HUES48 (cell line): Measurements from ENCODE around the gene EGLN2.

Source experiments
- H3K27ac ChIP-seq: one replicate; pipeline ENCODE4 v1.7.0; 2013; ENCODE audit warnings: low read depth, low read length, inconsistent platforms
- H3K27me3 ChIP-seq: 2 replicates; pipeline ENCODE4 v1.6.1; 2013; ENCODE audit warnings: mild to moderate bottlenecking, low read length; ENCODE audit not compliant: control insufficient read depth, insufficient read depth
- H3K36me3 ChIP-seq: 2 replicates; pipeline ENCODE4 v1.6.1; 2013; ENCODE audit warnings: low read length; ENCODE audit not compliant: control insufficient read depth, insufficient read depth
- H3K4me1 ChIP-seq: 2 replicates; pipeline ENCODE4 v1.6.1; 2013; ENCODE audit warnings: mild to moderate bottlenecking, low read length; ENCODE audit not compliant: control insufficient read depth, insufficient read depth
- H3K4me3 ChIP-seq: 2 replicates; pipeline ENCODE4 v1.5.1; 2013; ENCODE audit warnings: mild to moderate bottlenecking, low read depth, low read length
- H3K9ac ChIP-seq: 2 replicates; pipeline ENCODE4 v1.6.1; 2013; ENCODE audit warnings: mild to moderate bottlenecking, low read depth, low read length, moderate library complexity
- H3K9me3 ChIP-seq: 2 replicates; pipeline ENCODE4 v1.6.1; 2013; ENCODE audit warnings: low read length; ENCODE audit not compliant: control insufficient read depth, insufficient read depth

EGLN2 gene

GRCh38 chr19:40803170-40803856 lies 4.3 kb downstream of the EGLN2 start:
- no peaks in the 10 kb centered on the region for H3K9me3 ChIP-seq
- H3K9ac ChIP-seq, result no peak overlapping the region
- H3K36me3 ChIP-seq, result peaks cover 59% of the 10 kb centered on the region
- no peaks in the 10 kb centered on the region for H3K27me3 ChIP-seq
- H3K4me3 ChIP-seq, result no peak overlapping the region
- peak overlapping the region; percentile 10 for H3K27ac ChIP-seq
- peaks cover 47% of the 10 kb centered on the region for H3K4me1 ChIP-seq

- Histone ChIP-seq H3K36me3 (peaks cover 66% of the 10 kb centered on the region), H3K4me3 (no peak overlapping the region), H3K27ac (no peak overlapping the region), H3K4me1 (peaks cover 47% of the 10 kb centered on the region), H3K9ac (no peak overlapping the region), H3K27me3 (no peaks in the 10 kb centered on the region), H3K9me3 (no peaks in the 10 kb centered on the region)
Observed at GRCh38 chr19:40803857-40804782, 5.1 kb downstream of the EGLN2 start.

- H3K4me3 ChIP-seq, result no peak overlapping the region
- H3K27ac ChIP-seq, result no peak overlapping the region
- H3K9ac ChIP-seq, result no peak overlapping the region
- H3K36me3 ChIP-seq, result peaks cover 68% of the 10 kb centered on the region
- no peaks in the 10 kb centered on the region for H3K27me3 ChIP-seq
- H3K4me1 ChIP-seq, result peaks cover 50% of the 10 kb centered on the region
- no peaks in the 10 kb centered on the region for H3K9me3 ChIP-seq
Observed at GRCh38 chr19:40804783-40805242, 5.8 kb downstream of the EGLN2 start.

- no peaks in the 10 kb centered on the region for H3K27me3 ChIP-seq
- peaks cover 67% of the 10 kb centered on the region for H3K36me3 ChIP-seq
- no peak overlapping the region for H3K9ac ChIP-seq
- no peak overlapping the region for H3K4me3 ChIP-seq
- peaks cover 55% of the 10 kb centered on the region for H3K4me1 ChIP-seq
- no peak overlapping the region for H3K27ac ChIP-seq
- no peaks in the 10 kb centered on the region for H3K9me3 ChIP-seq
Observed at GRCh38 chr19:40805258-40805868, 6.4 kb downstream of the EGLN2 start.

- Histone ChIP-seq H3K9ac (no peak overlapping the region), H3K27ac (peak overlapping the region; percentile 79), H3K4me1 (peaks cover 55% of the 10 kb centered on the region), H3K9me3 (no peaks in the 10 kb centered on the region), H3K36me3 (peaks cover 55% of the 10 kb centered on the region), H3K4me3 (peak overlapping the region; percentile 24; the same call in 1 of the 2 replicates), H3K27me3 (peaks cover 3% of the 10 kb centered on the region)
Observed at GRCh38 chr19:40806423-40807146, 7.6 kb downstream of the EGLN2 start.

GRCh38 chr19:40807147-40808020 lies 8.4 kb downstream of the EGLN2 start:
- no peak overlapping the region for H3K9ac ChIP-seq

GRCh38 chr19:40808021-40808325 lies 9.0 kb downstream of the EGLN2 start:
- H3K9ac ChIP-seq, result no peak overlapping the region
- no peak overlapping the region for H3K27ac ChIP-seq
- no peak overlapping the region for H3K4me3 ChIP-seq
- no peaks in the 10 kb centered on the region for H3K9me3 ChIP-seq
- H3K27me3 ChIP-seq, result peaks cover 14% of the 10 kb centered on the region
- H3K4me1 ChIP-seq, result peaks cover 54% of the 10 kb centered on the region
- peaks cover 42% of the 10 kb centered on the region for H3K36me3 ChIP-seq

More at GRCh38 chr19:40807147-40808020, 8.4 kb downstream of the EGLN2 start:
- peak overlapping the region; percentile 72 for H3K27ac ChIP-seq
- no peaks in the 10 kb centered on the region for H3K9me3 ChIP-seq
- H3K4me3 ChIP-seq, result no peak overlapping the region
- peaks cover 56% of the 10 kb centered on the region for H3K4me1 ChIP-seq
- H3K27me3 ChIP-seq, result peaks cover 9% of the 10 kb centered on the region
- H3K36me3 ChIP-seq, result peaks cover 47% of the 10 kb centered on the region

GRCh38 chr19:40808497-40808896 lies 9.5 kb downstream of the EGLN2 start:
- Histone ChIP-seq H3K27ac (no peak overlapping the region), H3K9ac (no peak overlapping the region), H3K9me3 (no peaks in the 10 kb centered on the region), H3K4me3 (no peak overlapping the region), H3K36me3 (peaks cover 37% of the 10 kb centered on the region), H3K27me3 (peaks cover 14% of the 10 kb centered on the region), H3K4me1 (peaks cover 49% of the 10 kb centered on the region)

GRCh38 chr19:40809358-40810086 lies 10.5 kb downstream of the EGLN2 start:
- H3K4me1 ChIP-seq, result peaks cover 39% of the 10 kb centered on the region
- H3K4me3 ChIP-seq, result no peak overlapping the region
- peaks cover 31% of the 10 kb centered on the region for H3K36me3 ChIP-seq
- H3K27me3 ChIP-seq, result peaks cover 14% of the 10 kb centered on the region
- no peak overlapping the region for H3K27ac ChIP-seq
- H3K9me3 ChIP-seq, result no peaks in the 10 kb centered on the region
- no peak overlapping the region for H3K9ac ChIP-seq
